ENCODE data around the gene CECR2. TPM values are rescaled to one million over a fixed set of nuclear protein-coding genes. Genes with fewer than 3 reads are reported as not detected.

Gene CECR2
- total RNA-seq, 1 donor = not detected

- no peak for TF ChIP-seq CTCF (IDR thresholded peaks at IDR 0.05; ENCODE audit: insufficient read depth, low read depth, low read length)
- no peak overlapping the region for H3K4me3 ChIP-seq (ENCODE audit: low read depth, low read length)
- peak; percentile 52 for DNase-seq (ENCODE audit: low read depth)
Observed at GRCh38 chr22:17597217-17597616, 228.0 kb downstream of the CECR2 start.

- no peak for TF ChIP-seq CTCF (IDR thresholded peaks at IDR 0.05; ENCODE audit: insufficient read depth, low read depth, low read length)
- DNase-seq (ENCODE audit: low read depth) = no peak
- H3K4me3 ChIP-seq (ENCODE audit: low read depth, low read length) = no peak overlapping the region
Observed at GRCh38 chr22:17598318-17598717, 229.1 kb downstream of the CECR2 start.

GRCh38 chr22:17601031-17601430, 231.8 kb downstream of the CECR2 start:
- DNase-seq (ENCODE audit: low read depth) = peak; percentile 59
- H3K4me3 ChIP-seq (ENCODE audit: low read depth, low read length) = no peak overlapping the region
- TF ChIP-seq CTCF (IDR thresholded peaks at IDR 0.05; ENCODE audit: insufficient read depth, low read depth, low read length) = no peak

GRCh38 chr22:17603668-17604067, 234.4 kb downstream of the CECR2 start:
- TF ChIP-seq CTCF (IDR thresholded peaks at IDR 0.05; ENCODE audit: insufficient read depth, low read depth, low read length) = no peak
- no peak for DNase-seq (ENCODE audit: low read depth)
- no peak overlapping the region for H3K4me3 ChIP-seq (ENCODE audit: low read depth, low read length)

- no peak for TF ChIP-seq CTCF (IDR thresholded peaks at IDR 0.05; ENCODE audit: insufficient read depth, low read depth, low read length)
- DNase-seq (ENCODE audit: low read depth) = peak; percentile 53
- no peak overlapping the region for H3K4me3 ChIP-seq (ENCODE audit: low read depth, low read length)
Observed at GRCh38 chr22:17606496-17606895, 237.2 kb downstream of the CECR2 start.

Small RNAs within 50 kb of the gene (small RNA-seq; reads per million reads assigned to genes)
- gene CECR9 (not detected), gene RN7SL843P (not detected)

Other genes with a start within 250 kb of the CECR2 start
- gene TMEM121B, start 248.1 kb upstream of the CECR2 start, total RNA-seq = under 0.01 TPM in 2 replicates
- 24.2 and 28.7 TPM in 2 replicates for gene HDHD5, start 210.2 kb upstream of the CECR2 start, total RNA-seq
- gene ADA2, start 150.0 kb upstream of the CECR2 start, total RNA-seq = 1.3 and 6.1 TPM in 2 replicates
- under 0.01 and 0.32 TPM in 2 replicates for gene SLC25A18, start 194.0 kb downstream of the CECR2 start, total RNA-seq